HG03457 (cell line): ENCODE measurements around the gene ST8SIA6.
"Not testable (repeated sequence)": the region's sequence is repeated elsewhere in the genome, so short reads cannot be mapped to it uniquely, and the experiment has no call there.

Experiments
- ATAC-seq: cut with Tn5 transposase; IDR thresholded peaks from one replicate; pipeline ENCODE4 v1.9.1; 2021; ENCODE audit warnings: moderate number of reproducible peaks; ENCODE audit not compliant: unreplicated experiment

Gene ST8SIA6

GRCh38 chr10:17457083-17457482 lies 2.7 kb upstream of the ST8SIA6 start:
- ATAC-seq = no peak

- no peak for ATAC-seq
Measured at GRCh38 chr10:17456032-17456548, 1.7 kb upstream of the ST8SIA6 start.

GRCh38 chr10:17455015-17455520 lies 673 bp upstream of the ST8SIA6 start:
- ATAC-seq = no peak

GRCh38 chr10:17453373-17454091 lies 863 bp downstream of the ST8SIA6 start:
- ATAC-seq = no peak

GRCh38 chr10:17453035-17453372 lies 1.4 kb downstream of the ST8SIA6 start:
- ATAC-seq = no peak

- no peak for ATAC-seq
Measured at GRCh38 chr10:17452060-17452841, 2.1 kb downstream of the ST8SIA6 start.

GRCh38 chr10:17450024-17450423 lies 4.4 kb downstream of the ST8SIA6 start:
- ATAC-seq = no peak

GRCh38 chr10:17445400-17445998 lies 8.9 kb downstream of the ST8SIA6 start:
- ATAC-seq = no peak

- no peak for ATAC-seq
Measured at GRCh38 chr10:17444388-17444714, 10.0 kb downstream of the ST8SIA6 start.

- ATAC-seq = peak; percentile 92
Measured at GRCh38 chr10:17443707-17444387, 10.5 kb downstream of the ST8SIA6 start.

- ATAC-seq = no peak
Measured at GRCh38 chr10:17438583-17438982, 15.8 kb downstream of the ST8SIA6 start.

- not testable (repeated sequence) for ATAC-seq
Measured at GRCh38 chr10:17436578-17436977, 17.8 kb downstream of the ST8SIA6 start.

GRCh38 chr10:17435953-17436352 lies 18.4 kb downstream of the ST8SIA6 start:
- ATAC-seq = no peak

- no peak for ATAC-seq
Measured at GRCh38 chr10:17435187-17435586, 19.2 kb downstream of the ST8SIA6 start.

- no peak for ATAC-seq
Measured at GRCh38 chr10:17432723-17433122, 21.7 kb downstream of the ST8SIA6 start.

- ATAC-seq = no peak
Measured at GRCh38 chr10:17431871-17432311, 22.5 kb downstream of the ST8SIA6 start.

GRCh38 chr10:17430647-17431355 lies 23.6 kb downstream of the ST8SIA6 start:
- ATAC-seq = no peak

GRCh38 chr10:17429490-17429889 lies 24.9 kb downstream of the ST8SIA6 start:
- ATAC-seq = no peak

- no peak for ATAC-seq
Measured at GRCh38 chr10:17428351-17429097, 25.9 kb downstream of the ST8SIA6 start.
